Liver (tissue), 3 donors: ENCODE measurements around the gene STRN.

Experiments used
- FOXA1 ChIP-seq: IDR thresholded peaks from 2 replicates; pipeline ENCODE4 v1.6.1; 2016; ENCODE audit warnings: antibody characterized with exemption
- GABPA ChIP-seq, 2 donors: IDR thresholded peaks in 1 of 2; conservative IDR thresholded peaks in 1 of 2; 2 replicates each; pipeline ENCODE4 v1.6.1; 2016; ENCODE audit warnings: antibody characterized with exemption in 2 of 2, mild to moderate bottlenecking in 1 of 2, moderate library complexity in 1 of 2
- HNF4A ChIP-seq, 2 donors: conservative IDR thresholded peaks; 2 replicates each; pipeline ENCODE4 v1.6.1; 2016; ENCODE audit warnings: antibody characterized with exemption in 2 of 2, mild to moderate bottlenecking in 2 of 2
- JUND ChIP-seq, 2 donors: IDR thresholded peaks; 2 replicates each; pipeline ENCODE4 v1.6.1; 2016; ENCODE audit warnings: antibody characterized with exemption in 2 of 2
- NR2F2 ChIP-seq: IDR thresholded peaks from 2 replicates; pipeline ENCODE4 v1.6.1; 2016; ENCODE audit warnings: antibody characterized with exemption
- RAD21 ChIP-seq, 2 donors: IDR thresholded peaks; 2 replicates each; pipeline ENCODE4 v1.6.1; 2016; ENCODE audit warnings: antibody characterized with exemption in 2 of 2, mild to moderate bottlenecking in 2 of 2
- RXRA ChIP-seq, 2 donors: IDR thresholded peaks; 2 replicates each; pipeline ENCODE4 v1.6.1; 2017 to 2018; ENCODE audit warnings: antibody characterized with exemption in 2 of 2, mild to moderate bottlenecking in 1 of 2
- TAF1 ChIP-seq: conservative IDR thresholded peaks from 2 replicates; pipeline ENCODE4 v1.6.1; 2016; ENCODE audit warnings: antibody characterized with exemption, mild to moderate bottlenecking
- YY1 ChIP-seq: IDR thresholded peaks from 2 replicates; pipeline ENCODE4 v1.6.1; 2016; ENCODE audit warnings: antibody characterized with exemption, mild to moderate bottlenecking
- TF ChIP-seq, protein P1 (sequence below): fragments of 150-350 bp; IDR thresholded peaks from 2 replicates; pipeline ENCODE4 v1.5.1; 2017; ENCODE audit warnings: improper control_type of control experiment, low read depth, low read length; ENCODE audit not compliant: missing input control
- TF ChIP-seq, protein P2 (sequence below): IDR thresholded peaks from 2 replicates; pipeline ENCODE4 v1.6.1; 2016; ENCODE audit warnings: antibody characterized with exemption, mild to moderate bottlenecking
- TF ChIP-seq, protein P3 (sequence below): IDR thresholded peaks from 2 replicates; pipeline ENCODE4 v1.6.1; 2016; ENCODE audit warnings: antibody characterized with exemption
- TF ChIP-seq, protein P4 (sequence below): IDR thresholded peaks from 2 replicates; pipeline ENCODE4 v1.6.1; 2016; ENCODE audit warnings: antibody characterized with exemption
- donor health status: healthy.
- donor health status: healthy.

DNA sequence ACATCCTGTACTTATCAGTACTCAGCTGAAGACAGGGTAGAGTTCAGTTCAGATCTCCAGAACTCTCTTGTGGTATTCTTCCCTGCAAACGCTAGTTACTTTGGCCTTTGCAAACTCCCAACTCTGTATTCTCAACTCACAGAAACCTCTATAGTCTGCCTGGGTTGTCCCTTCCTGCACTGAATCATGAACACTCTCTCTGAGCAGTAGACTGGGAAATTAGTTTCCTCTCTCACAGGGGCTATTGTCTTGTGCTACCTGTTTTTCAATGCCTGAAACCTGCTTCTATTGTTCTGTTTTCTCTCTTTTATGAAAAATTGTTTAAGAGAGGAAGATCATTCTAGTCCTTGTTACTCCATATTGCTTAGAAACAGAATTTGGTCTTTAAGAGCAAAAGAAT, 135.2 kb downstream of the STRN start:
- TF ChIP-seq FOXA1 (no peak), GABPA (IDR thresholded peaks at IDR 0.05 in 1 of 2, conservative IDR thresholded peaks at IDR 0.05 in 1 of 2) (no peak), HNF4A (conservative IDR thresholded peaks at IDR 0.05) (no peak), JUND (IDR thresholded peaks at IDR 0.05) (no peak), RAD21 (IDR thresholded peaks at IDR 0.05) (no peak), TAF1 (no peak), YY1 (no peak), NR2F2 (no peak), RXRA (IDR thresholded peaks at IDR 0.05) (no peak)
- TF ChIP-seq, protein P1, sequence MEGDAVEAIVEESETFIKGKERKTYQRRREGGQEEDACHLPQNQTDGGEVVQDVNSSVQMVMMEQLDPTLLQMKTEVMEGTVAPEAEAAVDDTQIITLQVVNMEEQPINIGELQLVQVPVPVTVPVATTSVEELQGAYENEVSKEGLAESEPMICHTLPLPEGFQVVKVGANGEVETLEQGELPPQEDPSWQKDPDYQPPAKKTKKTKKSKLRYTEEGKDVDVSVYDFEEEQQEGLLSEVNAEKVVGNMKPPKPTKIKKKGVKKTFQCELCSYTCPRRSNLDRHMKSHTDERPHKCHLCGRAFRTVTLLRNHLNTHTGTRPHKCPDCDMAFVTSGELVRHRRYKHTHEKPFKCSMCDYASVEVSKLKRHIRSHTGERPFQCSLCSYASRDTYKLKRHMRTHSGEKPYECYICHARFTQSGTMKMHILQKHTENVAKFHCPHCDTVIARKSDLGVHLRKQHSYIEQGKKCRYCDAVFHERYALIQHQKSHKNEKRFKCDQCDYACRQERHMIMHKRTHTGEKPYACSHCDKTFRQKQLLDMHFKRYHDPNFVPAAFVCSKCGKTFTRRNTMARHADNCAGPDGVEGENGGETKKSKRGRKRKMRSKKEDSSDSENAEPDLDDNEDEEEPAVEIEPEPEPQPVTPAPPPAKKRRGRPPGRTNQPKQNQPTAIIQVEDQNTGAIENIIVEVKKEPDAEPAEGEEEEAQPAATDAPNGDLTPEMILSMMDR, result no peak
- TF ChIP-seq, protein P2, sequence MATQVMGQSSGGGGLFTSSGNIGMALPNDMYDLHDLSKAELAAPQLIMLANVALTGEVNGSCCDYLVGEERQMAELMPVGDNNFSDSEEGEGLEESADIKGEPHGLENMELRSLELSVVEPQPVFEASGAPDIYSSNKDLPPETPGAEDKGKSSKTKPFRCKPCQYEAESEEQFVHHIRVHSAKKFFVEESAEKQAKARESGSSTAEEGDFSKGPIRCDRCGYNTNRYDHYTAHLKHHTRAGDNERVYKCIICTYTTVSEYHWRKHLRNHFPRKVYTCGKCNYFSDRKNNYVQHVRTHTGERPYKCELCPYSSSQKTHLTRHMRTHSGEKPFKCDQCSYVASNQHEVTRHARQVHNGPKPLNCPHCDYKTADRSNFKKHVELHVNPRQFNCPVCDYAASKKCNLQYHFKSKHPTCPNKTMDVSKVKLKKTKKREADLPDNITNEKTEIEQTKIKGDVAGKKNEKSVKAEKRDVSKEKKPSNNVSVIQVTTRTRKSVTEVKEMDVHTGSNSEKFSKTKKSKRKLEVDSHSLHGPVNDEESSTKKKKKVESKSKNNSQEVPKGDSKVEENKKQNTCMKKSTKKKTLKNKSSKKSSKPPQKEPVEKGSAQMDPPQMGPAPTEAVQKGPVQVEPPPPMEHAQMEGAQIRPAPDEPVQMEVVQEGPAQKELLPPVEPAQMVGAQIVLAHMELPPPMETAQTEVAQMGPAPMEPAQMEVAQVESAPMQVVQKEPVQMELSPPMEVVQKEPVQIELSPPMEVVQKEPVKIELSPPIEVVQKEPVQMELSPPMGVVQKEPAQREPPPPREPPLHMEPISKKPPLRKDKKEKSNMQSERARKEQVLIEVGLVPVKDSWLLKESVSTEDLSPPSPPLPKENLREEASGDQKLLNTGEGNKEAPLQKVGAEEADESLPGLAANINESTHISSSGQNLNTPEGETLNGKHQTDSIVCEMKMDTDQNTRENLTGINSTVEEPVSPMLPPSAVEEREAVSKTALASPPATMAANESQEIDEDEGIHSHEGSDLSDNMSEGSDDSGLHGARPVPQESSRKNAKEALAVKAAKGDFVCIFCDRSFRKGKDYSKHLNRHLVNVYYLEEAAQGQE, result no peak
- TF ChIP-seq, protein P3, sequence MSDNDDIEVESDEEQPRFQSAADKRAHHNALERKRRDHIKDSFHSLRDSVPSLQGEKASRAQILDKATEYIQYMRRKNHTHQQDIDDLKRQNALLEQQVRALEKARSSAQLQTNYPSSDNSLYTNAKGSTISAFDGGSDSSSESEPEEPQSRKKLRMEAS, result no peak
- TF ChIP-seq, protein P4, sequence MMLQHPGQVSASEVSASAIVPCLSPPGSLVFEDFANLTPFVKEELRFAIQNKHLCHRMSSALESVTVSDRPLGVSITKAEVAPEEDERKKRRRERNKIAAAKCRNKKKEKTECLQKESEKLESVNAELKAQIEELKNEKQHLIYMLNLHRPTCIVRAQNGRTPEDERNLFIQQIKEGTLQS, result no peak
